ENCODE results near the gene TAS2R20. TPM values are rescaled to one million over a fixed set of nuclear protein-coding genes. Genes with fewer than 3 reads are reported as not detected.

Gene TAS2R20
- total and polyA plus RNA-seq, 2 of the 8 experiments (the other 6 are each of a cell fraction or from before 2014, with no cell fraction given): 0.57 to 0.71 TPM

DNA sequence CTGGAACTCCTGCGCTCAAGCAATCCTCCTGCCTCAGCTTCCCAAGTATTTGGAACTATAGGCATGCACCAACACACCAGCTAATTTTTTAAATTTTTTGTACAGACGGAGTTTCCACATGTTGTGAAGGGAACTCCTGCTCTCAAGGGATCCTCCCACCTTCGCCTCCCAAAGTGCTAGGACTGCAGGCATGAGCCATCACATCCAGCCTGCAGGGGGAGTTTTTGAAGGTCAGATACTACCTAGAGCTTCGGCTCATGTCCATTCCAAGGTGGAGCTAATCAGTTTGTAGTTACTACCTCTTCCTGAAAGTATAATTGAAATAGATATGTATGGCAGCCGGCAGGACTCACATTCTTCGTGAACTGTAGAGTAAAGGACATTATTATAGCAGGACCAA is 28.0 kb upstream of the TAS2R20 start (continued):
- TF ChIP-seq, protein P1, sequence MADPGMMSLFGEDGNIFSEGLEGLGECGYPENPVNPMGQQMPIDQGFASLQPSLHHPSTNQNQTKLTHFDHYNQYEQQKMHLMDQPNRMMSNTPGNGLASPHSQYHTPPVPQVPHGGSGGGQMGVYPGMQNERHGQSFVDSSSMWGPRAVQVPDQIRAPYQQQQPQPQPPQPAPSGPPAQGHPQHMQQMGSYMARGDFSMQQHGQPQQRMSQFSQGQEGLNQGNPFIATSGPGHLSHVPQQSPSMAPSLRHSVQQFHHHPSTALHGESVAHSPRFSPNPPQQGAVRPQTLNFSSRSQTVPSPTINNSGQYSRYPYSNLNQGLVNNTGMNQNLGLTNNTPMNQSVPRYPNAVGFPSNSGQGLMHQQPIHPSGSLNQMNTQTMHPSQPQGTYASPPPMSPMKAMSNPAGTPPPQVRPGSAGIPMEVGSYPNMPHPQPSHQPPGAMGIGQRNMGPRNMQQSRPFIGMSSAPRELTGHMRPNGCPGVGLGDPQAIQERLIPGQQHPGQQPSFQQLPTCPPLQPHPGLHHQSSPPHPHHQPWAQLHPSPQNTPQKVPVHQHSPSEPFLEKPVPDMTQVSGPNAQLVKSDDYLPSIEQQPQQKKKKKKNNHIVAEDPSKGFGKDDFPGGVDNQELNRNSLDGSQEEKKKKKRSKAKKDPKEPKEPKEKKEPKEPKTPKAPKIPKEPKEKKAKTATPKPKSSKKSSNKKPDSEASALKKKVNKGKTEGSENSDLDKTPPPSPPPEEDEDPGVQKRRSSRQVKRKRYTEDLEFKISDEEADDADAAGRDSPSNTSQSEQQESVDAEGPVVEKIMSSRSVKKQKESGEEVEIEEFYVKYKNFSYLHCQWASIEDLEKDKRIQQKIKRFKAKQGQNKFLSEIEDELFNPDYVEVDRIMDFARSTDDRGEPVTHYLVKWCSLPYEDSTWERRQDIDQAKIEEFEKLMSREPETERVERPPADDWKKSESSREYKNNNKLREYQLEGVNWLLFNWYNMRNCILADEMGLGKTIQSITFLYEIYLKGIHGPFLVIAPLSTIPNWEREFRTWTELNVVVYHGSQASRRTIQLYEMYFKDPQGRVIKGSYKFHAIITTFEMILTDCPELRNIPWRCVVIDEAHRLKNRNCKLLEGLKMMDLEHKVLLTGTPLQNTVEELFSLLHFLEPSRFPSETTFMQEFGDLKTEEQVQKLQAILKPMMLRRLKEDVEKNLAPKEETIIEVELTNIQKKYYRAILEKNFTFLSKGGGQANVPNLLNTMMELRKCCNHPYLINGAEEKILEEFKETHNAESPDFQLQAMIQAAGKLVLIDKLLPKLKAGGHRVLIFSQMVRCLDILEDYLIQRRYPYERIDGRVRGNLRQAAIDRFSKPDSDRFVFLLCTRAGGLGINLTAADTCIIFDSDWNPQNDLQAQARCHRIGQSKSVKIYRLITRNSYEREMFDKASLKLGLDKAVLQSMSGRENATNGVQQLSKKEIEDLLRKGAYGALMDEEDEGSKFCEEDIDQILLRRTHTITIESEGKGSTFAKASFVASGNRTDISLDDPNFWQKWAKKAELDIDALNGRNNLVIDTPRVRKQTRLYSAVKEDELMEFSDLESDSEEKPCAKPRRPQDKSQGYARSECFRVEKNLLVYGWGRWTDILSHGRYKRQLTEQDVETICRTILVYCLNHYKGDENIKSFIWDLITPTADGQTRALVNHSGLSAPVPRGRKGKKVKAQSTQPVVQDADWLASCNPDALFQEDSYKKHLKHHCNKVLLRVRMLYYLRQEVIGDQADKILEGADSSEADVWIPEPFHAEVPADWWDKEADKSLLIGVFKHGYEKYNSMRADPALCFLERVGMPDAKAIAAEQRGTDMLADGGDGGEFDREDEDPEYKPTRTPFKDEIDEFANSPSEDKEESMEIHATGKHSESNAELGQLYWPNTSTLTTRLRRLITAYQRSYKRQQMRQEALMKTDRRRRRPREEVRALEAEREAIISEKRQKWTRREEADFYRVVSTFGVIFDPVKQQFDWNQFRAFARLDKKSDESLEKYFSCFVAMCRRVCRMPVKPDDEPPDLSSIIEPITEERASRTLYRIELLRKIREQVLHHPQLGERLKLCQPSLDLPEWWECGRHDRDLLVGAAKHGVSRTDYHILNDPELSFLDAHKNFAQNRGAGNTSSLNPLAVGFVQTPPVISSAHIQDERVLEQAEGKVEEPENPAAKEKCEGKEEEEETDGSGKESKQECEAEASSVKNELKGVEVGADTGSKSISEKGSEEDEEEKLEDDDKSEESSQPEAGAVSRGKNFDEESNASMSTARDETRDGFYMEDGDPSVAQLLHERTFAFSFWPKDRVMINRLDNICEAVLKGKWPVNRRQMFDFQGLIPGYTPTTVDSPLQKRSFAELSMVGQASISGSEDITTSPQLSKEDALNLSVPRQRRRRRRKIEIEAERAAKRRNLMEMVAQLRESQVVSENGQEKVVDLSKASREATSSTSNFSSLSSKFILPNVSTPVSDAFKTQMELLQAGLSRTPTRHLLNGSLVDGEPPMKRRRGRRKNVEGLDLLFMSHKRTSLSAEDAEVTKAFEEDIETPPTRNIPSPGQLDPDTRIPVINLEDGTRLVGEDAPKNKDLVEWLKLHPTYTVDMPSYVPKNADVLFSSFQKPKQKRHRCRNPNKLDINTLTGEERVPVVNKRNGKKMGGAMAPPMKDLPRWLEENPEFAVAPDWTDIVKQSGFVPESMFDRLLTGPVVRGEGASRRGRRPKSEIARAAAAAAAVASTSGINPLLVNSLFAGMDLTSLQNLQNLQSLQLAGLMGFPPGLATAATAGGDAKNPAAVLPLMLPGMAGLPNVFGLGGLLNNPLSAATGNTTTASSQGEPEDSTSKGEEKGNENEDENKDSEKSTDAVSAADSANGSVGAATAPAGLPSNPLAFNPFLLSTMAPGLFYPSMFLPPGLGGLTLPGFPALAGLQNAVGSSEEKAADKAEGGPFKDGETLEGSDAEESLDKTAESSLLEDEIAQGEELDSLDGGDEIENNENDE (IDR thresholded peaks at IDR 0.05; ENCODE audit: insufficient replicate concordance, low read length): no peak
- TF ChIP-seq PHF8 (conservative IDR thresholded peaks at IDR 0.05; ENCODE audit: low read depth, low read length) (no peak), NRF1 (IDR thresholded peaks at IDR 0.05; ENCODE audit: low read depth, low read length) (no peak), JUND (IDR thresholded peaks at IDR 0.05; ENCODE audit: low read length) (no peak), RAD21 (IDR thresholded peaks at IDR 0.05 in 1 of 2, conservative IDR thresholded peaks at IDR 0.05 in 1 of 2; ENCODE audit: low read depth in 2 of 2, low read length in 2 of 2) (peak; percentile 35 to 57; a peak in 3 of 4 replicates)

Data from H1 (cell line).